Measurements from ENCODE around the gene ERFL. TPM values are rescaled to one million over a fixed set of nuclear protein-coding genes. Genes with fewer than 3 reads are reported as not detected.

Gene ERFL
- total RNA-seq, 1 donor from 2014 or later = not detected

DNA sequence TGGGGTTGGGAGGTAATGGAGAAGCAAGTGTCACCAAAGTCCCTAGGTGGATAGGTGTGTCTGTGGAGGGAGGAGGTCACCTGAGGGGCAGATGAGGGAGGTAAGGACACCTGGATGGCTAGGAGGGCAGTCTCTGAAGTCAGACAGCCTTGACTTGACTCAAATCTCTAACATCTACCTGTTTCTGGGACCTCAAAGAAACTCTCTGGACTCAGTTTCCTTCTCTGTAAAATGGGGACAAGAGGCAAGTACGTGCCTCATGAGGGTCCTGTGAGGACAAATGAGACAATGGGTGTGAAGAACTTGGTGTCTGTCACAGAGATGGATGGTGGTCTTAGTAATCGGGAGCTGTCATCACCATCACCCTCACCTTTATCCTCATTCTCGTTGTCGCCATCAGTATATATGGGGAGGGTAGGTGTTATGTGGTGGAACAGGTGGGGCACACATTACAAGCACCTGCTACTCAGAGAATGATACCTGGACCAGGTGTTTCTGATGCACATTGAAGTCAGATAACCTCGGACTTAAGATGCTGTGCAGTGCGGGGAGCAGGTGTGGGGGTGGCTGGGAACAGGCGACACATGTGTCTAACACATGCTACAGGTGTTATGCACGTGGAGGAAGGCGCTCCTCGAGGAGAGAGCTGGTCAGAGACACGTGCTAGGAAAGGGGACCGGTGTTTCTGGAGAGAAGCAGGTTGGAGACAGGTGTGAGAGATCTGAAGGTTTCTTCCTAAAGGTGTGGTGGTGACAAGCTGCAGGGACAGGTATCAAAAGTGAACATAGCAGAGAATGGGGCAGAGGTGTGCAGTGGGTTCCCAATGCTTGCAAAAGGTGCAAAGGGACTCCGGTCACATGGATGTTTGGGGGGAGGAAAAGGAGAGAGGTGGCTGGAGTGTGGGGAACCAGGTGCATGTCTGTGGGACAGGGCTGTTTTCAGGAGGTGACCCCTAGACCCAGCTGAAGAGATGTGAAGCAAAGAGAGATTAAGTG, 3.8 kb downstream of the ERFL start:
- peaks cover 38% of the 10 kb centered on the region for H3K27me3 ChIP-seq
- H3K9me3 ChIP-seq = no peaks in the 10 kb centered on the region
- DNase-seq (ENCODE audit: low spot score in 2 of 2) = no peak
- H3K36me3 ChIP-seq = no peaks in the 10 kb centered on the region
- TF ChIP-seq, protein P1, sequence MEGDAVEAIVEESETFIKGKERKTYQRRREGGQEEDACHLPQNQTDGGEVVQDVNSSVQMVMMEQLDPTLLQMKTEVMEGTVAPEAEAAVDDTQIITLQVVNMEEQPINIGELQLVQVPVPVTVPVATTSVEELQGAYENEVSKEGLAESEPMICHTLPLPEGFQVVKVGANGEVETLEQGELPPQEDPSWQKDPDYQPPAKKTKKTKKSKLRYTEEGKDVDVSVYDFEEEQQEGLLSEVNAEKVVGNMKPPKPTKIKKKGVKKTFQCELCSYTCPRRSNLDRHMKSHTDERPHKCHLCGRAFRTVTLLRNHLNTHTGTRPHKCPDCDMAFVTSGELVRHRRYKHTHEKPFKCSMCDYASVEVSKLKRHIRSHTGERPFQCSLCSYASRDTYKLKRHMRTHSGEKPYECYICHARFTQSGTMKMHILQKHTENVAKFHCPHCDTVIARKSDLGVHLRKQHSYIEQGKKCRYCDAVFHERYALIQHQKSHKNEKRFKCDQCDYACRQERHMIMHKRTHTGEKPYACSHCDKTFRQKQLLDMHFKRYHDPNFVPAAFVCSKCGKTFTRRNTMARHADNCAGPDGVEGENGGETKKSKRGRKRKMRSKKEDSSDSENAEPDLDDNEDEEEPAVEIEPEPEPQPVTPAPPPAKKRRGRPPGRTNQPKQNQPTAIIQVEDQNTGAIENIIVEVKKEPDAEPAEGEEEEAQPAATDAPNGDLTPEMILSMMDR (IDR thresholded peaks at IDR 0.05) = no peak
- no peak overlapping the region for H3K27ac ChIP-seq
- no peak overlapping the region for H3K4me3 ChIP-seq
- H3K4me1 ChIP-seq = peaks cover 0 to 11% of the 10 kb centered on the region in 2 donors
- intact Hi-C loops (cut with DNase I) = no loop called here

DNA sequence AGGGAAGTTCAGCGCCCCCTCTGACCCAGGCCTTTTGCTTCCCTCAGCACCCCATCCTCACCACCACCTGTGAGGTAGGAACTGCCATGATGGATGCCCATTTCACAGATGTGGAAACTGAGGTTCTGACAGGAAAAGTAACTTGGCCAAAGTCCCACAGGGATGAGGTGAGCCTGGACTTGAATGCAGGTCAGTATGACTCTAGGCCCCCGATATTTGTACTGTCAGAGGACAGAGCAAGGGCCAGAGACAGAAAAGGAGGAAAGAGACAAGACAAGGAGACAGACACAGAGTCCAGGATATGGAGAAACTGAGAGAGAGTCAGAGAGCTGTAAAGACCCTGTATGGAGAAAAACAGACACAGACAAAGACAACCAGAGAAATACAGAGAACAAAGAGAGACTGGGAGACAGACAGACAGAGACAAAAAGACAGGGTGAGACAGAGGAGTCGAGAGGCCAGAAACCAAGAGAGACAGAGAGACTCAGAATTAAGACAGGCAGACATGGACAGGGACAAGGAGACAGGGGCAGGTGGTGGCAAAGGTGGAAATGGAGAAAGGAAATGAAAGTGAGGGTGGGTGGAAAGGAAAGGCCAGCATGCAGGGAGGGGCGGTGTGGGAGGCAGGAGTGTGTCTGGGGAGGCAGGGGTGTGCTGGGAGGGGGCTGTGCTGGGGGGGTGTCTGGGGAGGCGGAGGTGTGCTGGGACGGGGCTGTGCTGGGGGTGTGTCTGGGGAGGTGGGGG, 5.0 kb downstream of the ERFL start:
- TF ChIP-seq, protein P1 (IDR thresholded peaks at IDR 0.05) = no peak
- no peak for DNase-seq (ENCODE audit: low spot score in 2 of 2)
- Histone ChIP-seq H3K27ac (no peak overlapping the region), H3K36me3 (no peaks in the 10 kb centered on the region), H3K4me3 (no peak overlapping the region), H3K9me3 (no peaks in the 10 kb centered on the region), H3K4me1 (peaks cover 0 to 6% of the 10 kb centered on the region in 2 donors), H3K27me3 (peaks cover 28% of the 10 kb centered on the region)
- intact Hi-C loops (cut with DNase I) = no loop called here

DNA sequence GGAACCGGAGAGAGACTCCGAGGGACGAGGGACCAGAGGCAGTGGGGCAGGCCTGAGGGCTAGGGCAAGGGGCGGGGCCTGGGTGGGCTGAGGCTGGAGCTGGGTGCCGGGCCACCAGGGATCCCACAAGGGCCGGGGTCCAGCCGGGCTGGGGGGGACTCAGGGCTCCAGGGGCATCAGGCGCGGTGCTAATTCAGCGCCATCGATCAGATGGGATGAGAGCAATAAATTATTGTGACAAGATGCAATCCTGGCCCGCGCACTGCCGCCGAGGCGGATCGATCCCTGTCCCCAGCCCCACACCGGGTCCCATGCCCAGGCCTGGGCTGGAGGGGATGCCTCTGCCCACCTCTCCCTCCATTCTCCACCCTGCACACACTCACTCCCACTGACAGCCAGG, 5.7 kb downstream of the ERFL start:
- intact Hi-C loops (cut with DNase I) = no loop called here
- peaks cover 24% of the 10 kb centered on the region for H3K27me3 ChIP-seq
- TF ChIP-seq, protein P1 (IDR thresholded peaks at IDR 0.05) = no peak

DNA sequence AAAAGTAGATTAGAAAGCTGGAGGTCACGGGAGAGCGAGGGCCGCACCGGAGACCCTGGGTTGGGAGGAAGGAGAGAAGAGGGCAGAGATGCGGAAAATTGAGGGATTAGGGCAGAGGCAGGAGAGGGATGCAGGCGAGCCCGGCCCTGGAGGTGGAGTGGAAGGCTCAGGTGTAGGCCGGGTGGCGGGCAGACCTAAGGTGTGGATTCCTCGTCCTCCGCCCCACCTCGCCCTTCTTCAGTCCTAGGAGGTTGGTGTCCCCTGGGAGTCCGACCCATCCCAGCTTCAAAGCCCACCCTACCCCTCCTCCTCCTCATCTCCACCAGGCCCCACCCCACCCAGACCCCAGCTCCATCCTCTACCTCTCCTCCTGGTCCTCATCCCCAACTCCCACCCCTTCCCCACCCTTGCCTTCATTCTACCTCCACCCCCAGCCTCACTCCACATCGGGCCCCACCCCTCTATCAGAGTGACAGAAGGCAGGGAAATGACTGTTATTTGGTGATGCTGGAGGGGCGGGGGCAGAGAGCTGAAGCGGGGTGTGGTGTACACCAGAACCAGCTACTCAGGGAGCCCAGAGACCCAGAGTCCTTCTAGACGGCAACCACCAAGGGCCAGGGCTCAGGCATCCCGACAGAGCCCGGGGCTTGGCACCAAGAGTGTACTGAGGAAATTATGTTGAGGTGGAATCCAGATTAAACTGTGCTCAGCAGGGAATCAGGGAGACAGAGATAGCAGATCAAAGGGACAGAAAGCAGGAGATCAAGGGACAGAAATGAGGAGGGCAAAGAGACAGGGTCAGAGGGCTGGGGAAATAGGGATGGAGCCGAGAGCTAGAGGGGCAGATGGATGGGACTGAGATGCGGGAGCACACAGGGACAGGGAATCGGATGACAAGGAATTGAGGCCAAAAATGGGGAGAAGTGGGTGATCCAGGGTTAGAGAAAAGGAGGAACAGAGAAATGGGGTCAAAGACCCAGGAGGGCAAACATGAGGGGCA, 6.4 kb downstream of the ERFL start:
- intact Hi-C loops (cut with DNase I) = no loop called here
- no peaks in the 10 kb centered on the region for H3K4me1 ChIP-seq
- no peaks in the 10 kb centered on the region for H3K36me3 ChIP-seq
- H3K27me3 ChIP-seq = peaks cover 26% of the 10 kb centered on the region
- TF ChIP-seq, protein P1 (IDR thresholded peaks at IDR 0.05) = no peak
- no peak for DNase-seq (ENCODE audit: low spot score in 2 of 2)
- H3K4me3 ChIP-seq = no peak overlapping the region
- H3K27ac ChIP-seq = no peak overlapping the region
- H3K9me3 ChIP-seq = no peaks in the 10 kb centered on the region

More for the DNA sequence above, 5.7 kb downstream of the ERFL start:
- Histone ChIP-seq H3K36me3 (no peaks in the 10 kb centered on the region), H3K27ac (no peak overlapping the region), H3K9me3 (no peaks in the 10 kb centered on the region), H3K4me1 (no peaks in the 10 kb centered on the region), H3K4me3 (no peak overlapping the region)
- DNase-seq (ENCODE audit: low spot score in 2 of 2) = no peak

Data from ascending aorta (tissue), 2 donors.